GM18868 (cell line): Measurements from ENCODE around the gene TUT1.

Experiments used
- ATAC-seq: cut with Tn5 transposase; IDR thresholded peaks from one replicate; pipeline ENCODE4 v1.9.1; 2021; ENCODE audit warnings: mild to moderate bottlenecking, moderate library complexity; ENCODE audit not compliant: unreplicated experiment

TUT1 gene

DNA sequence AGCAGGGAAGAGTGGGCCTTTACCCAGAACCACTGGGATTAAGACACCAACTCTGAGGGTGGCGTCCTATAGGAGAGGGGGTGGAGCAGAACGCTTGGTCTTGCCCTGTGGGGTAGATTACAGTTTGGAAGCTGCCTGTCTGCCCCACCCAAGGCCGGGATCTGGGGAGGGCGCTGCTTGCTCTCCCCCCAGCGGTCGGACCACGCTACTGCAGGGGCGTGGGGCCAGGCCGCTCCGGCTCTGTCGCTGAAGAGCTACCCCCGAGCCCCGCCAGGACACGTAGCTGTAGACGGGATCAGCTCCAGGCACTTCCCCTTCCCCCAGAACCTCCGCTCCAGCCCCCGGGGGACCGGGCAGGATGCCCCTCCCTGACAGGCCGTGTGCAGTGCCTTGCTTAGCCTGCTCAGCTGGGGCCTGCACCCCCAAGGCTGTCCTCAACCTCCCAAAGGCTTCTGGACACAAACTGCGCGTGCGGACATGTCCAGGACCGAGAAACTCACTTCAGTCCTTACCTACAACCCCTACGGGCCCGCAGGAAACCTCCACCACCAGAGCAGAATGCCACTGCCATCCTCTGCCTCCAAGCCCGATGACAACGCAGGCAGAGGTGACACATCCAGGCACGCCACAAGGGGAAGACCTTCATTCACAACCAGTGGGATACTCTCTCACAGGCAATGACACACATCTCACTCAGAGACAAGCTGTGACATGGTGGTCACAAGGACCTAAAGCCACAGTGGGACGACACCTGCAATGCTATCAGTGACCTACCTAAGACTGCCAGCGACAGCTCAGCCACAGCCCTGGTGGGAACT is 48.4 kb downstream of the TUT1 start:
- ATAC-seq, result no peak

DNA sequence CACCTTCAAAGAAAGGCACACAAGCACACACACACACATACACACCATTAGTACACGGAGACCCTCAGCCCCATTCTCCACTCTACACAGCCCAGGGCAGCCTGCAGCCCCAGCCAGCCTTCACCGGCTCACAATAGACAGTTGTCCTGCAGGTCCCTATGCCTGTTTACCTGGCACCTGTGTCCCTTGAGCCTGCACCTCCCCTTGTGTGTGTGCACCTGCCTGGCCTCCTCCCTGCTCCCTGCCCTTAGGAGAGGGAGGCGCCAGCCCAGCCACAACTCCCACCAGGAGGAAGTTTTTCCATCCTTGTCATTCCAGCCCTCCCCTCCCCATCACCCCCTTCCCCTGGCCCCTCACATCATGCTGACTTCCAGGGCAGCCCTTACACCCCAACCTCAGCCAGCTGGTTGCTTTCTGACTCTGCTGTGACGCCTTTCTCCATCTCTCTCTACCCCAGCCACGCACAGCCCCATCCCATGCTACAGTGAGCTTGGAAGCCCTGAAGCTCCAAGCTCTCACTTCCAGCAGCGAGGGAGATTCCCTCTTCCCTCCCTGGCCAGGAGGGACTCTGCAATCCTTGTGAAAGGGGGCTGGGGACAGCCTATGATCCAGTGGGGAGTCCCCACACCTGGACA is 49.1 kb downstream of the TUT1 start:
- ATAC-seq, result no peak

DNA sequence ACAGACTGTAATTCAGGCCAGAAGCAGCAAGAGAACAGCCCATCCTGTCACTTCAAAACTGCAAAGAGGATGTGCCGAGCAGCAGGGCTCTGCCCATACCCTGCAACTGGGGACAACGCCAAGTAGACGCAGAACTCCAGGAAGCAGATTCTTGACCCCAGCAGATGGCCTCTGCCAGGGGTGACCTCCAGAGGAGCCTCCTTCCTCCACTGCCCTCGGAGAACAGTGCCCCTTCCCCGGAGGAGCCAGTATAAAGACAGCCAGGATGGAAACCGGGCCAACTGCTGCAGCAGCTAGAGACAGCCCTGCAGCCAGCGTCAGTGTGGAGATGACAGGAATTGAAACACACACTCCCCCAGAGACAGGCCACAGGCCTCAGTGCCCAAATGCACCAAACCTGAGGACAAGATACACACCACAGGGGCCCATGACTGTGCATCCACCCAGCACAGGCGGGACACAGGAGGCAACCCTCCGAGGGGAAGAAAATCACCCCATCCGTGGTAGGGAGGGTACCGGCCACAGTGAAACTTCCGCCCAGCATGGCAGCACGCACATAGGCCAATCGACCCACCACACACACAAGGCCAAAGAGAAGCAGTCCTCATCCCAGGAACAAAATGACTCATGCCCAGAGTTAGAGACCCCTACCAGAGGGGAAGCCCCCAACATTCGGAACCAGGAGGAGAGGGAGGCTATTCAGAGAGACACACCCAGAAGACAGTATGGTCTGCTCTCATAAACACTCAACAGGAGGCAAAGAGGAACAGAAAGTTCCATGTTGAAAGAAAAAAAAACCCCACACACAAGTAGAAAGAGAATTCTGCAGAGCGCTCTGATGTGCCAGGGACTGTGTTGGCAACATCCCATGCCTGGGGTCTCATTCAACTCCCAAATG is 50.3 kb downstream of the TUT1 start:
- peak; percentile 56 for ATAC-seq

DNA sequence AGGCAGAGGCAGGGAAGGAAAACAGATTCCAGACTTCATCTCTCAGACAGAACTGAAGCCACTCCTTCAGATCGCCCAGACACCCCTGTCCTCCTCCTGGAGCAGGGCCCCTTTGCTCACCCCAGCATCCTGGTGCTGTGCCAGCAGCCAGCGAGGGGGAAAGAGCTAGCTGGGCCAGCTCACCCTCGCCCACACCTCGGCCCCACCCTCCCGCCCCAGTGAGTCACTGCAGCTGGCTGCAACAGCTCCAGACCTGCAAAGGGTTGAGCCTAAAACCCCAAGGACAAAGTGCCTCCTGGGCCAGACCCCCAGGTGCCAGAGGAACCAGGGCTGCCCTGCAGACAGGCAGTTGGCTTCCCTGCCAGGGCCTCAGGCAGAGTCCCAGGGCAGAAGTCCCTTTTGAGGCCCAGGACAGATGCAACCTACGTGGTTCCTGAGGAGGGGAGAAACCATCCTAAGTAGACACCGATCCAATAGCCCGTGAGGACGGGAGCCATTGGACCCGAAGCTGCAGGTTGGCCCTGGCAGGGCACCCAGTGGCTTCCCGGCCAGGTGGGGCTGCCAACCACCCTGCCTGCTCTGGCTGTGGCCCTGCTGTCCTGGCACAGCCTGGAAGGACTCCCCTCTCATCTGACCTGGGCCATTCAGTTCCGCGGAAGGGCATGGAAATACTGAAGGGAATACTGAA is 51.9 kb downstream of the TUT1 start:
- no peak for ATAC-seq

DNA sequence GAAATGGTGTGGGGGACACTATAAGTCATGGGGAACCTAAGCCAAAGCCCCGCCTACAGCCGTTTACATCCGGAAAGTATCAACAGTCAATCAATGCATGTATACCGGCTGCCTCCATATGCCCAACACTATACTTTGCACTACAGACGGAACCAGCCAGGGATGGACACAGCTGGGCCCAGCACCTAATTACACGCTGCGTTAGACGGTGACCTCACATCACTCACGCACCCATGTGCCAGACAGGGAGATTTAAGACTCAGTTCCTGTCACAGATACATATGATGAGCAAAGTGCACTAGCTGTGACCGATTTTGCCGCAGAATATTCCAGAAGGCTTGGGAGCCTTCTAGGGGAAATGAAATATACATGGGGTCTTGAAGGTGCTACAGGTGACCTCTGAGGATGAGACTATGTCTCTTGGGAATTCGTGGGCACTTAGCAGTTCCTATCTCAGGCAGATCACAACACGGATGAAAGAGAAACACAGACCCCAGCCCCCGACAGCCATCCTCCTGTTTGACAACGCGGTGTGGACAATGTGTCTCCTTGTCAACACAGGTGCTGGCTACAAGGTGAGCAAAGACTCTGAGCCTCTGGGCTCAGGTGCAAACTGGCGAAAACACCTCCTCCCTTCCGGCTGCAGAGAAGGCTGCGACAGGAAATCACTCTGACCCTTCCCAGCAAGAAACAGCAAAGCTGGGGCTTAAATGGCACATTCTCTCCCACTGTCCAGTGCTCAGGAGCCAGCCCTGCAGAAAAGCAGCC is 52.7 kb downstream of the TUT1 start:
- no peak for ATAC-seq

DNA sequence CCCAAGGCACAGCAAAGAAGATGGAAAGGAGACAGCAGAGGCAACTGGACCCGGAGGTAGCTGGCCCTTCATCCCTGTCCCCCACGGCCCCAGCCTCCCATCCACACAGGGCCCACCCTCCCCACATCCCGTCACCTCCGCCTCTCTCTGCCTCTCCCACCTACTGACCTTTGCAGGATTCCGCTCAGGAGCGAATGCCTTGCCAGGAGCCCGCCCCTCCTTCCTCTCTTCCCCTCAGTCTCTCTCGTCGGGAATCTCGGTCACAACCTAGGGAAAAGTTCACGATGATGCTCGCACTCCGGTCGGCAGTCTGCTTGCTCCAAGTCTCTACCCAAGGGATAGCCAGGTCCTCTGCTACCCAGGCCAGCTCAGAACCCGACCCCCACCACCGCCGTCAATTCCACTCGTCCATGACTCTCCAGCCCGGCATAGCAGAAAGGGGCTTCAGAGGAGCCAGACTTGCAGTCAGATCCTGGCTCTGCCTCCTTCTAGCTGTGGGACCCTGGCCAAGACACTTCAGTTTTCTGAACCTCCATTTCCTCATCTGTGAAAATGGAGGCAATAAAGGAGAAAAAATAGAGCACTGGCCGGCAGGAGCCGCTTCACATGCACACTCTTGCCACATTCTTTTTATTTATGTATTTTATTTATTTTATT is 54.9 kb downstream of the TUT1 start:
- no peak for ATAC-seq

DNA sequence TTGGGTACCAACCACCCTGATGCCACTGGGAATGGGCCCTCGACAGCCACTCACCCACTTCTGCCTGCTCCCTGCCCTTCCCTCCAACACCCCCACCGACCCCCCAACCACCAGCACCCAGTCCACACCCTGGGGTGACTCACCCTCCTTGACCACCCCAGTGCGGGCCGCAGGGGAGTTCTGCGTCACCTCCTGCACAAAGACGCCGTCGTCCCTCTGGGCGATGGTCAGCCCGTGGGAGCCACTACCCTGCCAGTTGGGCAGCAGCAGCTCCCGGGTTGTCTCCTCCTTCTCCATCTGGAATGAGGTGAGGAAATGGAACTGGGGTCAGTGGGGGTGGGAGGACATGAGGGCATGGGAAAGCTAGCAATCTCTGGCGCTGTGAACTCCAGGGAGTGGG is 55.5 kb downstream of the TUT1 start:
- no peak for ATAC-seq

DNA sequence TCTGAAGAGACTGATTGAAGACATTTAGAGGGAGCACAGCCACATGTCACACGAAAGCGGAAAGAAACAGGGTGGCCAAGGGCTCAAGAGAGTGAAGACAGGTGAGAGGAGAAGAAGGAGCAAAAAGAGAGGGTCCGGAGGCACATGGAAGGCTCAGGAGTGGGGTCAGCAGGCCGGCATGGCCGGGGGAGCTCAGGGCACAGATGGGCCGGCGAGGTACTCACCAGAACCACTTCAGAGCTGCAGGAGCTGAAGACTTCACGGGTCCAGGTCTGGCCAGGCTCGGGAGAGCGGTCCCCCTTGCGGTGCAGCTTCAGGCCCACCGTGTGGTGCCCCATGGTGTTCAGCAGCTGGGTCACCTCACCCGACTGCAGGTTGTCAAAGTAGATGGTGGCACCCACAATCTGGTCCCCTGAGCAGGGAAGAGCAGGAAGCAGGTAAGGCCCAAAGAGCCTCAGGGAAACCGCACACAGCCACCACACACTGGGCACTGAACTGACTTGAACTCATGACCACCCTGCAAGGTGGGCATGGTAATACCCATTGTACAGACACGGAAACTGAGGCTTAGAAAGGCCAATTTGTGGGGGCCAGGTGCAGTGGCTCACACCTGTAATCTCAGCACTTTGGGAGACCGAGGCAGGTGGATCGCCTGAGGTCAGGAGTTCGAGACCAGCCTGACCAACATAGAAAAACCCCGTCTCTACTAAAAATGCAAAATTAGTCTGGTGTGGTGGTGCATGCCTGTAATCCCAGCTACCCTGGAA is 56.4 kb downstream of the TUT1 start:
- ATAC-seq, result no peak

DNA sequence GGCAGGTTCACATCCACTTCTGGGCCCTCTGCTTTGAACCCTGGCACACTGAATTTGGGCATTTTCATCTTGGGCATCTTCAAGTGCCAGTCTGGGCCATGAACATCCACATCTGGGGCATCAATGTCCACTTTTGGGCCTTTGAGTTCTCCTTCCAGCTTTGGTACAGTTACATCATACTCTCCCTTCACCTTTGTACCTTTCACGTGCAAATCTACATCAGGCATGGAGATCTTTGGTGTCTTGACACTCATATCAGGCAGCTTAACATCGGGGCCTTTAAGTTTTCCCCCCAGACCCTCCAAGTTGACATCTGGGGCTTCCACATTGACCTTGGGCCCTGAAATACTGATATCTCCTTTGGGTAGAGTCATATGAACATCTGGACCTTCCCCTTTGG is 59.2 kb downstream of the TUT1 start:
- ATAC-seq, result no peak
